Measurements from ENCODE around the gene STXBP3.

GRCh38 chr1:108746382-108747170 is at the start of gene STXBP3:
- TF ChIP-seq CHD4 (IDR thresholded peaks at IDR 0.05; ENCODE audit: borderline replicate concordance) (no peak), PBX3 (IDR thresholded peaks at IDR 0.05) (no peak), CTCF (IDR thresholded peaks at IDR 0.05) (peak; percentile 72), EP300 (IDR thresholded peaks at IDR 0.05) (no peak), JUN (IDR thresholded peaks at IDR 0.05) (peak; percentile 26 to 83; a peak in 2 of 5 replicates), SMC3 (IDR thresholded peaks at IDR 0.05) (peak; percentile 42), MYC (IDR thresholded peaks at IDR 0.05; ENCODE audit: borderline replicate concordance, low read length) (no peak), BCL3 (IDR thresholded peaks at IDR 0.05) (peak; percentile 60; the same call in 1 of the 3 replicates)
